ENCODE data around the gene ARHGAP26. TPM values are rescaled to one million over a fixed set of nuclear protein-coding genes. Genes with fewer than 3 reads are reported as not detected.

ARHGAP26 gene
- total and polyA plus RNA-seq, 4 donors, result 1.8 to 16.7 (median 4.1) TPM

- no peaks in the 10 kb centered on the region for H3K27me3 ChIP-seq (ENCODE audit: control insufficient read depth in 4 of 4, insufficient read depth in 4 of 4, low read length in 3 of 4)
- no peaks in the 10 kb centered on the region for H3K9me3 ChIP-seq (ENCODE audit: control insufficient read depth in 4 of 4, low read length in 3 of 4)
- H3K4me3 ChIP-seq (ENCODE audit: low read depth in 1 of 3, low read length in 3 of 3), result no peak overlapping the region
- H3K4me1 ChIP-seq (ENCODE audit: control insufficient read depth in 4 of 4, insufficient read depth in 4 of 4, low read length in 3 of 4), result peaks cover 0 to 5% (median 2%) of the 10 kb centered on the region in 4 donors
- WGBS, result 95% methylated on average over 4 of the region's 4 CpGs
- no peak overlapping the region for H3K9ac ChIP-seq (ENCODE audit: low read depth in 1 of 2, low read length in 2 of 2)
- no peak for DNase-seq (ENCODE audit: low spot score)
- TF ChIP-seq GABPA (IDR thresholded peaks at IDR 0.05 in 1 of 2, conservative IDR thresholded peaks at IDR 0.05 in 1 of 2) (no peak), HNF4G (IDR thresholded peaks at IDR 0.05) (no peak), CTCF (IDR thresholded peaks at IDR 0.05; ENCODE audit: low read depth, low read length, missing input control) (no peak), FOXA1 (IDR thresholded peaks at IDR 0.05) (no peak), EGR1 (IDR thresholded peaks at IDR 0.05; ENCODE audit: low read depth in 2 of 2) (no peak), MAX (IDR thresholded peaks at IDR 0.05) (no peak), HNF4A (conservative IDR thresholded peaks at IDR 0.05) (no peak)
- TF ChIP-seq, protein P1, sequence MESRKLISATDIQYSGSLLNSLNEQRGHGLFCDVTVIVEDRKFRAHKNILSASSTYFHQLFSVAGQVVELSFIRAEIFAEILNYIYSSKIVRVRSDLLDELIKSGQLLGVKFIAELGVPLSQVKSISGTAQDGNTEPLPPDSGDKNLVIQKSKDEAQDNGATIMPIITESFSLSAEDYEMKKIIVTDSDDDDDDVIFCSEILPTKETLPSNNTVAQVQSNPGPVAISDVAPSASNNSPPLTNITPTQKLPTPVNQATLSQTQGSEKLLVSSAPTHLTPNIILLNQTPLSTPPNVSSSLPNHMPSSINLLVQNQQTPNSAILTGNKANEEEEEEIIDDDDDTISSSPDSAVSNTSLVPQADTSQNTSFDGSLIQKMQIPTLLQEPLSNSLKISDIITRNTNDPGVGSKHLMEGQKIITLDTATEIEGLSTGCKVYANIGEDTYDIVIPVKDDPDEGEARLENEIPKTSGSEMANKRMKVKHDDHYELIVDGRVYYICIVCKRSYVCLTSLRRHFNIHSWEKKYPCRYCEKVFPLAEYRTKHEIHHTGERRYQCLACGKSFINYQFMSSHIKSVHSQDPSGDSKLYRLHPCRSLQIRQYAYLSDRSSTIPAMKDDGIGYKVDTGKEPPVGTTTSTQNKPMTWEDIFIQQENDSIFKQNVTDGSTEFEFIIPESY (IDR thresholded peaks at IDR 0.05), result no peak
- TF ChIP-seq, protein P2, sequence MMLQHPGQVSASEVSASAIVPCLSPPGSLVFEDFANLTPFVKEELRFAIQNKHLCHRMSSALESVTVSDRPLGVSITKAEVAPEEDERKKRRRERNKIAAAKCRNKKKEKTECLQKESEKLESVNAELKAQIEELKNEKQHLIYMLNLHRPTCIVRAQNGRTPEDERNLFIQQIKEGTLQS (IDR thresholded peaks at IDR 0.05), result no peak
- H3K36me3 ChIP-seq (ENCODE audit: control insufficient read depth in 4 of 4, insufficient read depth in 3 of 4, low read depth in 1 of 4, low read length in 3 of 4), result no peaks in the 10 kb centered on the region
- no peak overlapping the region for H3K27ac ChIP-seq (ENCODE audit: low read depth in 1 of 2, low read length in 2 of 2)
Measured at GRCh38 chr5:142883438-142883837, 113.3 kb downstream of the ARHGAP26 start.

- peaks cover 0 to 2% (median 0%) of the 10 kb centered on the region in 4 donors for H3K36me3 ChIP-seq (ENCODE audit: control insufficient read depth in 4 of 4, insufficient read depth in 3 of 4, low read depth in 1 of 4, low read length in 3 of 4)
- H3K4me3 ChIP-seq (ENCODE audit: low read depth in 1 of 3, low read length in 3 of 3), result no peak overlapping the region
Measured at GRCh38 chr5:142884029-142884428, 113.9 kb downstream of the ARHGAP26 start.

GRCh38 chr5:142886211-142886610 lies 116.0 kb downstream of the ARHGAP26 start:
- no peak overlapping the region for H3K27ac ChIP-seq (ENCODE audit: low read depth in 1 of 2, low read length in 2 of 2)
- WGBS, result 30% methylated on average over 2 of the region's 2 CpGs
- no peaks in the 10 kb centered on the region for H3K27me3 ChIP-seq (ENCODE audit: control insufficient read depth in 4 of 4, insufficient read depth in 4 of 4, low read length in 3 of 4)
- H3K36me3 ChIP-seq (ENCODE audit: control insufficient read depth in 4 of 4, insufficient read depth in 3 of 4, low read depth in 1 of 4, low read length in 3 of 4), result peaks cover 0 to 2% (median 0%) of the 10 kb centered on the region in 4 donors
- H3K9me3 ChIP-seq (ENCODE audit: control insufficient read depth in 4 of 4, low read length in 3 of 4), result no peaks in the 10 kb centered on the region
- H3K4me1 ChIP-seq (ENCODE audit: control insufficient read depth in 4 of 4, insufficient read depth in 4 of 4, low read length in 3 of 4), result peaks cover 0 to 5% (median 2%) of the 10 kb centered on the region in 4 donors
- H3K9ac ChIP-seq (ENCODE audit: low read depth in 1 of 2, low read length in 2 of 2), result no peak overlapping the region
- no peak for DNase-seq (ENCODE audit: low spot score)
- no peak overlapping the region for H3K4me3 ChIP-seq (ENCODE audit: low read depth in 1 of 3, low read length in 3 of 3)
- no peak for TF ChIP-seq YY1 (IDR thresholded peaks at IDR 0.05)
- no peak for TF ChIP-seq CTCF (IDR thresholded peaks at IDR 0.05; ENCODE audit: low read depth, low read length, missing input control)
- TF ChIP-seq FOXA2 (IDR thresholded peaks at IDR 0.05), result no peak
- no peak for TF ChIP-seq HNF4A (conservative IDR thresholded peaks at IDR 0.05)
- TF ChIP-seq JUND (IDR thresholded peaks at IDR 0.05), result no peak
- no peak for TF ChIP-seq NR2F2 (IDR thresholded peaks at IDR 0.05)
- no peak for TF ChIP-seq GABPA (IDR thresholded peaks at IDR 0.05 in 1 of 2, conservative IDR thresholded peaks at IDR 0.05 in 1 of 2)
- no peak for TF ChIP-seq SP1 (IDR thresholded peaks at IDR 0.05)
- TF ChIP-seq FOXA1 (IDR thresholded peaks at IDR 0.05), result no peak
- TF ChIP-seq TAF1 (conservative IDR thresholded peaks at IDR 0.05), result no peak
- TF ChIP-seq HNF4G (IDR thresholded peaks at IDR 0.05), result no peak
- TF ChIP-seq RXRA (IDR thresholded peaks at IDR 0.05), result no peak
- TF ChIP-seq, protein P1 (IDR thresholded peaks at IDR 0.05), result no peak
- no peak for TF ChIP-seq RAD21 (IDR thresholded peaks at IDR 0.05)

More at GRCh38 chr5:142884029-142884428, 113.9 kb downstream of the ARHGAP26 start:
- no peak for TF ChIP-seq YY1 (IDR thresholded peaks at IDR 0.05)
- no peak for TF ChIP-seq EGR1 (IDR thresholded peaks at IDR 0.05; ENCODE audit: low read depth in 2 of 2)
- TF ChIP-seq FOXA2 (IDR thresholded peaks at IDR 0.05), result no peak
- TF ChIP-seq RAD21 (IDR thresholded peaks at IDR 0.05), result no peak
- no peaks in the 10 kb centered on the region for H3K9me3 ChIP-seq (ENCODE audit: control insufficient read depth in 4 of 4, low read length in 3 of 4)
- H3K27me3 ChIP-seq (ENCODE audit: control insufficient read depth in 4 of 4, insufficient read depth in 4 of 4, low read length in 3 of 4), result no peaks in the 10 kb centered on the region
- no peak overlapping the region for H3K9ac ChIP-seq (ENCODE audit: low read depth in 1 of 2, low read length in 2 of 2)
- H3K4me1 ChIP-seq (ENCODE audit: control insufficient read depth in 4 of 4, insufficient read depth in 4 of 4, low read length in 3 of 4), result peaks cover 0 to 5% (median 2%) of the 10 kb centered on the region in 4 donors
- DNase-seq (ENCODE audit: low spot score), result no peak
- 78% methylated on average over 3 of the region's 3 CpGs for WGBS
- no peak overlapping the region for H3K27ac ChIP-seq (ENCODE audit: low read depth in 1 of 2, low read length in 2 of 2)

Data from liver (tissue), 9 donors.